Suprapubic skin (tissue), 4 donors: ENCODE measurements around the gene PCDHB2.

Experiments
- CTCF ChIP-seq, 2 donors: fragments of 200-600 bp in 1 of 2; fragments of 450-650 bp in 1 of 2; sonication (generic) in 1 of 2; IDR thresholded peaks; one replicate each; pipeline ENCODE4 v1.5.1; 2016 to 2019; ENCODE audit warnings: antibody characterized with exemption in 2 of 2, mild to moderate bottlenecking in 1 of 2, moderate library complexity in 1 of 2
- POLR2A ChIP-seq, 2 donors: fragments of 450-650 bp; IDR thresholded peaks; one replicate each; pipeline ENCODE4 v1.6.1; 2017; ENCODE audit warnings: antibody characterized with exemption in 2 of 2, mild to moderate bottlenecking in 2 of 2, moderate library complexity in 2 of 2
- POLR2AphosphoS5 ChIP-seq, 3 donors: sonication (generic); formaldehyde crosslinking; IDR thresholded peaks; one replicate each; pipeline ENCODE4 v1.6.1; 2017; ENCODE audit warnings: antibody characterized with exemption in 3 of 3

GRCh38 chr5:141101059-141101458, 6.6 kb downstream of the PCDHB2 start:
- TF ChIP-seq CTCF (IDR thresholded peaks at IDR 0.05) (no peak), POLR2A (IDR thresholded peaks at IDR 0.05) (no peak), POLR2AphosphoS5 (IDR thresholded peaks at IDR 0.05) (no peak)
